ENCODE measurements around the gene TFB1M.
"Not testable (repeated sequence)": the region's sequence is repeated elsewhere in the genome, so short reads cannot be mapped to it uniquely, and the experiment has no call there.

TFB1M gene

DNA sequence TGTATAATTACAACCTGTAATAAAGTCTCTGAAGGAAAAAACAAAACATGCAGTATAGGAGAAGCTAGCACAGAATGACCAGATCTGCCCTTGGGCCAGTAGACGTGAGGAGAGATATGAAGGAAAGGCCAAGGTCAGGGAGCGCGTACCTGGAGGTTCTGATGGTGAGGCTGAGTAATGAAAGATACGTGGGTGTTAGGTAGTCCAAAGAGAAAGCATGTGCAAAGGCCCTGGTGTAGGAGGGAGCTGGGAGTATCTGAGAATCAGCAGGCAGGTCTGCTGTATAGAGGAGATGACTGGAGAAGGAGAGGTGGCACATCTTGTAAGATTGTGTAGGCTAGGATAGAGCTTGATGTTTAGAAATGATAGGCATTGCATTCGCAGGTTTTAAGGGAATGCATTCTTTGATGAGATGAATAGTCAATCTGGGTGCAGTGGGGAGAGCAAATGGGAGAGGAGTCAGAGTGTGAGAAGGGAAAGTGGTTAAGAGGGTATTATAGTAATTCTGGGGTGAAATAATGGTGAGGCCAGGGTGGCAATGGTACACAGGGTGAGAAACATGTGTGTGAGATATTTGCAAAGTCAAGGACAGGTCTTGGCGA is 15.9 kb upstream of the TFB1M start:
- in situ Hi-C loops (cut with MboI; ENCODE audit: low sequenced_read_pairs): no loop called here

DNA sequence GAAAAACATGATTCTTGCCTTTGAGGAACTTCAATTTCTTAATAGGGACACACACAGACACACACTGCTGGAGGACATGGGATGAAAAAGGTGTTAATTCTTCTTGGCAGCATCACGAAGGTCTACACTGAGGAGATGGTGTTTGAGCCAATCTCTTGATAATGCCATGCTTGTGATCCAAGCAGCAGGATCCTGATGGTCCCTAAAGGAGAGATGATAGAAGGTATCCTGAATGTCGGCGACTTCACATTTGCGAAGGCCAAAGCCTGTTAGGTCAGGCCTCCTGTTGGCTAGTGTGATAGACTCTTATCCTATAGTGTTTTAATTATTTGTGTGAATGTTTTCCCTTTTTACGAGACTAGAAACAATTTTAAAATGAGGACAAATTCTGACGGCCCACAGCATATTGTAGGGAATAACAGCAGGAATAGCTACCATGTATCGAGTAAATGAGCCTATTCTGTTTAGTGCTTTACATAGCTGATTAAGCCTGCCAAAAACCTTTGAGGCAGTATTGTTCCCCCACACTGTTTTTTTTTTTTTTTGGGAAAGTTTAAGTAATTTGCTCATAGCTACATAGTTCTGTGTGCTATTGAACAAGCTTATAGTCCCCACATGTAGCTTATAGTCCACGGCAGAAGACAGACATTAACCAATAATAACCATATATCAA is 15.3 kb upstream of the TFB1M start:
- in situ Hi-C loops (cut with MboI; ENCODE audit: low sequenced_read_pairs): no loop called here

DNA sequence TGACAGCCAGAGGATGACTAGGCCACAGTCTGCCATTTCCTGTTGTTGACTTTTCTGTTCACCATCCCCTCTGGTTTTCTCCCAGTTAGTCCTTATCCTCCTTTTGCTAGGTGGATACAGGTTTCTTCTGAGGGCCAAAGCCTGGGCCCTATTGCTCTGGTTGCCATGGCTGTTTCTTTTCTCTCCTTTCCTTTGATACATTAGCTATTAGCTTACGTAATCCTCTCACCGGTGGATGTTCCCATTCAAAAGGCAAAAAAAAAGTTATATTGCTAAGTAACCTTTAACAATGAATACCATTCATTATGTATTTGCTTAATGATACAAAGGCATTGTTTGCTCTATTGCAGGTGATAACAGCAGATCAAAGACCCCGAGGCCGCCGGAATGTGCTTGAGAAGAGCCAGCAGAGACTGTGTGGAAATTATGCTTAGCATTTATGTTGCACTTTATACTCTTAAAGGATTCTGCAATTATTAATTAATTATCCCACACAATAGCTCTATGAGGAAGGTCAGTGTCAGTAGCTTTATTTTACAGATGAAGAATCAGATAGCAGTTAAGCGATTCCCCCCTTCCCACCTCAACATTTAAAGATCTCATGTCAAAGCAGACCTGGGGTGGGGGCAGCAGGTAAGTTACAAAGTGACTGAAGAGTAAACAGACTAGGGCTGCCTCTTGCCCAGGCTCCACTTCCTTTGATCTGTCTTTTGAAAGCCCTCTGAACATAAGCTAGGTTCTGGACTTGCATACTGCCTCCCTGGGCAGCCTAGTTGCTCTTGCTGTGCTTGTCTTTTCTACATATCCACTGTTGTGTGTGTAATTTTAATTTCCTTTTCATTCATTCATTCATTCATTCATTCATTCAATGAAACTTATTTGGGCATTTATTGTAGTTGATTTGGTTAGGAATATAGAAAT is 14.5 kb upstream of the TFB1M start:
- in situ Hi-C loops (cut with MboI; ENCODE audit: low sequenced_read_pairs): no loop called here

DNA sequence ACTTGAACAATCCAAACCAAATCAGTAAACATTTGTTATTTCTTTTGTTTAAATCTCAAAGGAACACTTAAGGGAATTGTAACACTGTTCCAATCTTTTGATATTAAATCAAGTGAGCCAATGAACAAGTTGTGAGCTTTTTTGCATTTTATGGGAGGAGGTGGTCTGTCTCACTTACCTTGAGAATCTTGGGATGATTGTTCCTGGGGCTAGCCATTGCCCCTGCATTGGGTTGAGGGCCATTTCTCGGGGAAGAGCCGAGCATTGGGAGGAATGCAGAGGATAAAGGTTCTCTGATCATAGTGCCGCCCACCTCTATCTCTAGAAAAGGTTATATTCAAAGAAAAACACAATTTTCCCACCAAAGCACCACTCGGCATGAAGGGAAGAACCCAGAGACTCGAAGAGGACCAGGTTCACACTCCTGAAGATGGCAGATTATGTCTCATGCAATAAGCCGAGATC is 13.8 kb upstream of the TFB1M start:
- in situ Hi-C loops (cut with MboI; ENCODE audit: low sequenced_read_pairs): no loop called here

DNA sequence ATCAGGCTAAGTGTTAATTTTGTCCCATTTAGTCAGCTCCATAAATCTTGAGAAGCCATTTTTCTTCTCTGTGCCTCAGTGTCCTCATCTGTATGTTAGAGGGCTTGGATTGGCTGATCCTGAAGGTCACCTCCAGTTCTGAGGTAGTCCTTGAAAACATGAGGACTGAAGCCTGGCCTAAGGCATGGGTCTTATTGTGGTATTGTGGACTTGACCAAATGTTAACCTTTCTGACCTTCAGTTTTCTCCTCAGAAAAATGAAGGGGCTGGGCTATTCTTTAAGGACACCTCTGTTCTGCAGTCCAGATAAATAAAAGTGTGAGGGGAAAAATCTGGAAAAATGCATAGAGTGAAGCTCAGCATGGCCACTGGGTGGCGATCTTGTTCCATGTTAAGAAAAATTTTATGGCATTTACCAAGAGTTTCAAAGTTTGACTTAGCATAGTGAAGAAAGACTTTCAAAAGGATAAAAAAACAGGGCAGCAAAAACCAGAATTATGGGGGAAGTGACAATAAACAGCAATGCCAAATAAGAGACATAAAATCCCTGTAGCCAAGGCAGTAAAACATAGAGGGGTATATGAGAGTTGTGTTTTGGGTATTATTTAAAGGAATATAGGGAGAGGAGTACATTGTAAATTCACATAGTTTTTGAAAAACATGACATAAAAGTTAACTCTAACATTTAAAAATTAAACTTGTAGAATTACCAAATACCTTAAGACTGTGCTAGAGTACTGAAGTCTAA is 13.2 kb upstream of the TFB1M start:
- in situ Hi-C loops (cut with MboI; ENCODE audit: low sequenced_read_pairs): no loop called here

DNA sequence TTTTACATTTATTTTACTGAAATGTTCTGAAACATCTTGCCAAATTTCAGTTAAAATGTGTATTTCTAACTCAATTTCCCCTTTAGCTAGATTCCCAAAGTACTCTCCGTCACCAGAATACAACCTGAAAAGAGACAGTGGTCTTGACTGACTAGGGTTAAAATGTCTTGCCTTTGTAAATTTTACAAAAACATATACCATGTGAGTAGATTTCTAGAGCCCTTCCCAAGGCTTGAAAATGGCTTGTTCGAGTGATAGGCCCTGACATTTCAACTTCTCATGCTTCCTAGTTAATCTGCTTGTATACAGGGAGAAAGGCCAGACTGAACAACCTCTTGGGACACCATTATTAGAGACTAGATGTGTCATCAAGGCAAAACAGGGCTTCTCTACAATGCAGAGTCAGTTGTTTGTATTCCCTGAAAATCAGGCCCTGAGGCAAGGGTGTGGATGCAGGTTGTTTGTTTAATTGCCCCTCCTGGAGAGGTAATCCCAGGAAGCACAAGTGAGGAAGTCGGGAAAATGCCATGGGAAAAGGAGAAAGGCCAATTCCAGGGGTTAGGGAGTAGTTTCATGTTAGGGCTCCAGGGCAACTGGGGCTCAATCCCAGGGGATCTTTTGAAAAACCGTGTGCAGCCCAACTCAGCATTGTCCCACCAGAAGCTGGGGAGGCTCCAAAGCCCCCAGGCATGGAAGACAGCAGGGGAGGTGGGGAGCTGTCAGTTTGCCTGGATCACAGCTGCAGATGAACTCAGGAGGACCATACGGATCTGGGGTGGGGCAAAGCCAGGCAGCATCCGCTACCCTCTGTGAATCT is 11.6 kb upstream of the TFB1M start:
- in situ Hi-C loops (cut with MboI; ENCODE audit: low sequenced_read_pairs): no loop called here

DNA sequence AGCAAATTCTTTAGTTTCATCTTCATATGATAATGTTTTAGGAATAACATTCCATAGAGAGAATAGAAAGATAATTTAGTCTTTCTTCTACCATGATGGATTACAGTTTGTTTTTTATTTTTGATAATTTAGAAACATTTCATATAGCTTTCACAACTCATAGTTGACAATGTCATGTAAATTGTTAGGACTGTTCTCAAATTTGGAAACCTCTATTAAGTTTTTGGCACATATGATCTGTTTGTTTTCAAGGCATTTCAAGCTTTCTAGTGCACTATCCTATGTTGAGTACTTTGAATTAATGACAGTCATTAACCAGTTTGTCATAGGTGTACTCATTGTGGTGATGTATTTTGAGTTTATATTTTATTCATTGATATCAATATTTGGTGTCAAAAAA is 10.7 kb upstream of the TFB1M start:
- in situ Hi-C loops (cut with MboI; ENCODE audit: low sequenced_read_pairs): no loop called here

DNA sequence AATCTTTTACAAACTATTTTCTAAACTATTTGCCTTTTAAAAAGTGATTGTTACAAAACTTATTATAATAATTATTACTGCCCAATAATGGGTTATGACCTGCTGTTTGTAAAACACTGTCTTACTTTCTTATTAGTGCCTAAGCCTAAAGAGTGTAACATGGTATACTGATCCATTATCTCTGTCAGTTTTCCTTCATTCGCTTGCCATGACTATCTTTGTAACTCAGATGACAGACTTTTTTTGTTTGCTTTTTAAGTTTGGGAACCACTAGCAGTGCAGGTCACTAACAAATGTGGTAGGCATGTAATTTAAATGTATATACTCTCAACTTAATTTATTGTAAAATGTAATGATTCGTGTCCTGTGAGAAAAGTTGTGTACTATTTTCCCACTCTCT is 9.9 kb upstream of the TFB1M start:
- in situ Hi-C loops (cut with MboI; ENCODE audit: low sequenced_read_pairs): no loop called here

DNA sequence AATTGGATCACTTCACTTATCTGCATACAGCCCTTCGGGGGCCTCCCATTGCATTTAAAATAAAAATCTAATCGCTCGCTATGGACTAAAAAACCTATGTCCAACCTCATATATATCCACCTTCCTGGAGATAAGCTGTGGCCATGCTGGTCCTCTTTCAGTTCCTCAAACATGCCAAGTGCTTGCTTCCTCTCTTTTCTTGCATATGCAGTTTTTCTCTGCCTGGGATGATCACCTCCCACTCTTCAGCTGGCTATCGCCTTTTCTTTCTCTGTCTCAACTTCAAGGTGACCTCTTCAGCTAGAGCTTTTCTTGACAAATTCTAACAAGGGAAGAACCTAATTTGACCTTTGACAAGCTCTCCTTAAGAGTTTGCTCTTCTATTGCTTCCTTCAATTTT is 5.6 kb upstream of the TFB1M start:
- in situ Hi-C loops (cut with MboI; ENCODE audit: low sequenced_read_pairs): no loop called here

DNA sequence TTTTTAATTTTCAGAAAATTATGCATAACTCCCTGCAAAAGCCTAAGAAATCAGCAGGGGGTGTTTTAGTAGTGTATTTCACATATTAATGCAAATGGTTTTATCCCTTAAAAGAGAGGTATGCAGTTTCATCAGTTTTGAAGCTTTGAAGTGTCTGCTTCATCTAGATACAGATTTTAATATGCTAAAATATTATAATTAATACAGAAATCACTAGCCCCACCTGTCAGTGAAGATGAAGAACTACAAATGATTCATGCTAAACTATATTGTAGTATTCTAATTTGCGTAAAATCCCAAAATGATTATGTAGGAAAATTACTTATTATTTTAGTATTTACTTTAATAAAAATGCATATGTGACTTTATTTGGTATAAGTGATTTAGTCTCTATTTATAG is 2.9 kb upstream of the TFB1M start:
- in situ Hi-C loops (cut with MboI; ENCODE audit: low sequenced_read_pairs): no loop called here

DNA sequence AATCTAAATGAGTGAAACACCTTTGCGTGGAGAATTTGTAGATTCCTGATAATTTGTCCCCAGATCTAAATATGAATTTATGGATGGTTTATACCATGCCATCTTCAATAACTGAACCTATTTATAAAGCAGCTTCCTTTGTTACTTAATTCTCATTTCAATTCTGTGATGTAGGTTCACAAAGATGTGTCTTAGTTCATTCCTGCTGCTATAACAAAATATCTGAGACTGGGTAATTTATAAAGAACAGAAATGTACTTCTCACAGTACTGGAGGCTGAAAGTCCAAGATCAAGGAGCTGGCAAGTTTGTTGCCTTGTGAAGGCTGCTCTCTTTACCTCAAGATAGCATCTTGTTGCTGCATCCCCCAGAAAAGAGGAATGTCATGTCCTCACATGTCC is 2.1 kb upstream of the TFB1M start:
- in situ Hi-C loops (cut with MboI; ENCODE audit: low sequenced_read_pairs): no loop called here

DNA sequence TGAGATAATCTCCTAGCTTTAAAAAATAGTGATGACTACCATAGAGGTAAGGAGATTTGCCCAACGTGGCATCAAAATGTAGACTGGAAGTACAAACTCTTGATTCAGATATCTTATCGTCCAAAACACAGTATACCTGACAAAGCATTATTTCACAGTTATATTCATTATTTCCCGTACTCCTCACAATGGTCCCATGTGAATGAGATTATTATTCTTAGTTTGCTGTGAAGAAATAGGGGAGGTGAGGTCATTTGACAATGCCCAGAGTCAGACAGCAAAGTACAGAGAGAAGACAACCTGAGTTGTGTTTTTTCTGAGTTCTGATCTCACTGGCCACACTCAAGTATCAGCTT is 1.2 kb upstream of the TFB1M start:
- in situ Hi-C loops (cut with MboI; ENCODE audit: low sequenced_read_pairs): no loop called here

DNA sequence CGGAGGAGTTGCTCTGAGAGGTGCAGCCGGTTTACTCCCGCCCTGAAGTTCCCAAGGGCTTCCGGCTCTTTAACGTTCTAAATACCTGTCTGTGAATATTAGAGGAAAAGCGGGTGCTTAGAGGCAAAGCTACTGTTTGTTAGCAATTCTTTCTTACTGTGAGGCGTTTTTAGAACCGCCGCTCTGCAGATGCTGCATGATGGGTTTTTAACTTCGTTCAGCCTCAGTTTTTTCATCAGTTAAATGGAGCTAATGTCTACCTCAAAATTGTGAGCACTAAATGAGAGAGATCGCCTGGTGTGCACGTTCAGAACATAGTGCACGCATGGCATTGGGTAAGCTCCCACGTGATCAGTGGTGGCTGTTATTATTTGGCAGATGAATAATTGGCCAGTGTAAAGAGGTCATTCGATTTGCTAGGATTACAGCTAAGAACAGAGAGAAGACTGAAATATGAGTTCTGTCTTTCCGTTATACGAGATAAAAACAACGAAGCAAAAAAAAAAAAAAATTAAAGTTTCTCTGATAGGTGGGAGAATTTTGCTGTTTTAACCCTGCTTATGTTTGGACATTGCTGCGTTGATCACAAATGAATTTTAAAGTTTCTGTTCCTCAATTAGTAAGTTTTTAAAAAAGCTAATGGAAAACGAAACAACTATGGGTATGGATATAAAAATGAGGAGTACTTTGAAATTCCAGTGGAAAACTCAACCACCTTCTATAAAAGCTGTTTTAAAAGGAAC is 660 bp upstream of the TFB1M start:
- in situ Hi-C loops (cut with MboI; ENCODE audit: low sequenced_read_pairs): no loop called here

DNA sequence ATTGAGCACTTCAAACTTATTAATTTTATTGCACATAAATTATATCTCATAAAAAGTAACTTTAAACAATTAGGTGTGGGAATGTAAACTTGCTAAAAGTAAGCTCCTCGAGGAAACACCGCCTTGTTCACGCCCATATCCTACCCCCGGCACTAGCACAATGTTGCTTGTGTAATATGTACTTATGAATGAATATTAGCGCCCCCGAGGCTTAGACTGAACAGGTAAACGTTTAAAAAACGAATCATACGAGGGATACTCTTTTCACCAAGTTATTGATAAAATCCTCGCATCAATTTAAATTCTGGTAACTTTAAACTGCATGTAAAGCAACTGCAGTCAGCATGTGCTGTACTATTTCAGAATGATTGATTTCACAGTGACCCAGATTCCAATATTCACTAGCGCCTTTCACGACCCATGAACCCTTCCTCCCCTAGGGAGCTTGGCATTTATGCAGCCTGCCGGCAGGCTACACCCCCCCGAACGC is 637 bp downstream of the TFB1M start:
- in situ Hi-C loops (cut with MboI; ENCODE audit: low sequenced_read_pairs): no loop called here

DNA sequence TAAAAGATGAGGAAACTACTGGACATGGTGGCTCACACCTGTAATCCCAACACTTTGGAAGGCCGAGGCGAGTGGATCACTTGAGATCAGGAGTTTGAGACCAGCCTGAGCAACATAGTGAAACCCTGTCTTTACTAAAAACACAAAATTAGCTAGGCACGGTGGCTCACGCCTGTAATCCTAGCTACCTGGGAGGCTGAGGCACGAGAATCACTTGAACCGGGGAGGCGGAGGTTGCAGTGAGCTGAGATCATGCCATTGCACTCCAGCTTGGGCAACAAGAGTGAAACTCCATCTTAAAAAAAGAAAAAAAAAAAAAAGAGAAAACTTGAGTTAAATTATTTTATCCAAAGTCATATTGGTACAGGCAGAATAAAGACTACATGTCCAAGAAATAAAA is 1.3 kb downstream of the TFB1M start:
- in situ Hi-C loops (cut with MboI; ENCODE audit: low sequenced_read_pairs): not testable (repeated sequence)

DNA sequence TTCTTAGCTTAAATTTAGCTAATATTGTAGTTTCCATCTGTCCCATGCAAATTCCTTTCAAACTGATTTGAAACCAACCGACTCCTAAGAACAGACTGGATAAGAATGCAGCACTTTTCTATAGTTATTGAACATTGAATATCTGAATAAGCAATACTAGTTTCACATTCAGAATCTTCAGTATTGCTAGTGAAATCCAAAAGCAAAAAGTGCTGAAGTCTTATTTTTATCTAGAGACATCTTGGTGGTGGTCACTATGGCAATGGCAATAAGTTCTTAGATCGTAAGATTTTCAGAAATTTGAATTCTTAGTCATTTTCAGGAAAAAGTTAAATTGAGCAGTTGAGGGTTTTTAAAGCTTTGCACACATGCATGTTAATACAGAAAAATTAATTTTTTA is 2.7 kb downstream of the TFB1M start:
- in situ Hi-C loops (cut with MboI; ENCODE audit: low sequenced_read_pairs): no loop called here

DNA sequence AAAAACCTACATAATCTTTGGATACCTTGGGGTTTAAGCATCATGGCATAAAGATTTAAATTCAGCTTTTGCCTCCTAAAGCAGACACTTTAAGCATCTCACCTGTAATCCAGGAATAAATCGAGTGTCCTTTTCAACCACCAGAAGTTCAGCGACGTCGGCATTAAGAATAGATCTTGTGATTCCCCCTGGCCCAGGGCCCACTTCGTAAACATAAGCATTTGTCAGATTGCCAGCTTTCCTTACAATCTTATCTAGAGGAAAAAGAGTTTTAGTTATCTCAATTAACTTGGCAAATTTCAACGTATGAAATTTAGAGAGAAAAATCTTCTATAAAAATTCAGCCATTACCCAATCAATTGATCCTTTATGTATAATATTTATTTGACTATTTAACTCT is 3.2 kb downstream of the TFB1M start:
- in situ Hi-C loops (cut with MboI; ENCODE audit: low sequenced_read_pairs): no loop called here

DNA sequence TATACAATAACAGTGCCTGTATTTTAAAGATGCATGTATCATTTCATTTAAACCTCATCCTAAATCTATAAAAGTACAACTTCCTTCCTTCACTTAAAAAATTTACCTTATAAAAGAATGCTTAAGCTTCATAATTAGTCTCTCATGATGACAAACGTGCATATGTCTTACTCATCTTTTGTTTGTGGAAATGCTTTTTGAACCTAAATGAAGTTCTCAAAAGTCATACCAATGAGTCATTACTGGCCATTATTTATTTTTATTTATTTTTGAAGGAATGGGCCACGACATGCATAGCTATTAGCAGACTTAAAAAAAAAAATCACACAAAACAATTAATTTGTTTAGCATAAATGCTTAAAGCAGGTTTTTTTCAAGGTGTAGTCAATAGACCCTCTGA is 3.7 kb downstream of the TFB1M start:
- in situ Hi-C loops (cut with MboI; ENCODE audit: low sequenced_read_pairs): no loop called here

DNA sequence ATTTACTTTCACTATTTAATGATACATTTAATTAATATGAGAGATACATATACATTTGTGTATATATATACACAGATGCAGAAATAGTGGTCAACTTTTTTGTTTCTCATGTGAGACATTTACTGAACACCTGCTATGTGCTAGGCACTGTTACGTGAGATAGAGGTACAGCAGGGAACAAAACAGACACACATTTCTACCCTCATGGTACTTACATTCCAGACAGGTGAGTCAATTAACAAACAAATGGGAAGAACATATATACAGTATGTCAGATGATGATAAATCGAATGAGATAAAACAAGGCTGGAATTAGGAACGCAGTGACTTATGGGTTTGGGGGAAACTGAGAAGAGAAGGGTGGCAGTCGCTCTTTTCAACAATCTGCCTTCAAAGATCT is 5.1 kb downstream of the TFB1M start:
- in situ Hi-C loops (cut with MboI; ENCODE audit: low sequenced_read_pairs): no loop called here

DNA sequence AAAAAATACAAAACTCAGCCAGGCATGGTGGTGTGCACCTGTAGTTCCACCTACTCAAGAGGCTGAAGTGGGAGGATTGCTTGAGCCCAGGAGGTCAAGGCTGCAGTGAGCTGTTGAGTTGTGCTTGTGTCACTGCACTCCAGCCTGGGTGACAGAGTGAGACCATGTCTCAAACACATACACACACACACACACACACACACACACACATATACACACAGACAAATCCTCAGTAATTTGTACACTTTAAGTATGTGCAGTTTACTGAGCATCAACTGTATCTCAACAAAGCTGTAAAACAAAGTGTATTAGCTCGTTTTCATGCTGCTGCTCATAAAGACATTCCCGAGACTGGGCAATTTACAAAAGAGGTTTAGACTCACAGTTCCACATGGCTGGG is 7.3 kb downstream of the TFB1M start:
- in situ Hi-C loops (cut with MboI; ENCODE audit: low sequenced_read_pairs): no loop called here
